ENCODE measurements around the gene FIS1. TPM values are rescaled to one million over a fixed set of nuclear protein-coding genes. Genes with fewer than 3 reads are reported as not detected.

Gene FIS1
- total RNA-seq, 1 donor from 2014 or later: 92.2 TPM

GRCh38 chr7:101241015-101241363, 3.9 kb downstream of the FIS1 start:
- peaks cover 4% of the 10 kb centered on the region for H3K36me3 Mint-ChIP-seq

DNA sequence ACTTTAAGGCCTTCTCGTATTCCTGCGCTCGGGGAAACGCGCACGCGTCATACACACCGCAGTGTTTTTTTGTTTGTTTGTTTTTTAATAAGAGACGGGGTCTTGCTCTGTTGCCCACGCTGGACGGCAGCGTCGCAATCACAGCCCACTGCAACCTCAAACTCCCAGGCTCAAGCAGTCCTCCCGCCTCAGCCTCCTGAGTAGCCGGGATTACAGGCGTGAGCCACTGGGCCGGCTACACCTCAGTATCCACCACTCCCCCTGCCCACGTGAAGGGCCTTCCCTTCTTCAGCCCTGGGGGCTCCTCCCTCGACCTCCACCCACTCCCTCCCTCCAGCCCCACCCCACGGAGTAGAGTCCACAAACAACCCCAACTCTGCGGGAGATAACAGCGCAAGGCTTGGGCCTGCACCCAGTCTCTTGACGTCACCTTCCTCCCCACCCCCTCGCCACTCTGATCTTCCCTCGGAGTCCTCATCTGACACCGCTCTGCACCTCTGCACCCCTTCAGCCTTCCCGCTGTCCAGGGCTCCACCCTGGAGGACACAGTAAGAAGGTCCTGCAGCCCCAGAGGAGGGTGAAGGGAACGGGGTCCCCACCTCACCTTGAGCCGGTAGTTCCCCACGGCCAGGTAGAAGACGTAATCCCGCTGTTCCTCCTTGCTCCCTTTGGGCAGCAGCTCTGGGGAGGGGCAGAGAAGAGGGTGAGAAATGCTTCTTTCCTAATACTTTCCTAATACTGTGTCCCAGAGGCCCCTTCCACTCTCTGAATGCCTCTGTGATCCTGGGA, 4.5 kb downstream of the FIS1 start:
- Histone ChIP-seq H4K20me1 (ENCODE audit: low read depth) (peaks cover 11% of the 10 kb centered on the region), H3K9me3 (ENCODE audit: low read depth) (no peaks in the 10 kb centered on the region), H3K36me3 (no peaks in the 10 kb centered on the region), H3F3A (ENCODE audit: low read depth) (peaks cover 3% of the 10 kb centered on the region), H2AFZ (replicated peaks) (no peak overlapping the region), H3K9ac (no peak overlapping the region), H3K4me3 (no peak overlapping the region), H3K79me2 (ENCODE audit: low read depth) (peaks cover 24% of the 10 kb centered on the region), H3K27ac (no peak overlapping the region), H3K4me1 (peaks cover 3% of the 10 kb centered on the region), H3K4me2 (no peak overlapping the region), H3K27me3 (no peaks in the 10 kb centered on the region)
- Mint-ChIP-seq H3K27me3 (ENCODE audit: insufficient read depth, low read depth) (peaks cover 6% of the 10 kb centered on the region), H3K4me3 (no peak overlapping the region), H3K27ac (no peak overlapping the region), H3K4me1 (peaks cover 10% of the 10 kb centered on the region), H3K9me3 (no peaks in the 10 kb centered on the region), H3K36me3 (no peaks in the 10 kb centered on the region)
- DNase-seq (ENCODE audit: low spot score): no peak
- TF ChIP-seq CTCF (IDR thresholded peaks at IDR 0.05): no peak
- no peak for TF ChIP-seq EZH2 (IDR thresholded peaks at IDR 0.05)
- TF ChIP-seq EZH2phosphoT487 (IDR thresholded peaks at IDR 0.05): no peak

More at GRCh38 chr7:101241015-101241363, 3.9 kb downstream of the FIS1 start:
- no peak overlapping the region for H3K27ac ChIP-seq
- H3K4me1 ChIP-seq: peaks cover 6% of the 10 kb centered on the region
- H3K27me3 ChIP-seq: no peaks in the 10 kb centered on the region
- peaks cover 11% of the 10 kb centered on the region for H4K20me1 ChIP-seq (ENCODE audit: low read depth)
- H3K79me2 ChIP-seq (ENCODE audit: low read depth): peaks cover 30% of the 10 kb centered on the region
- no peaks in the 10 kb centered on the region for H3K36me3 ChIP-seq
- peaks cover 16% of the 10 kb centered on the region for H3K4me1 Mint-ChIP-seq
- H3K4me3 Mint-ChIP-seq: no peak overlapping the region
- H3K9ac ChIP-seq: no peak overlapping the region
- no peak for DNase-seq (ENCODE audit: low spot score)
- H3K27me3 Mint-ChIP-seq (ENCODE audit: insufficient read depth, low read depth): peaks cover 6% of the 10 kb centered on the region
- no peak overlapping the region for H2AFZ ChIP-seq (replicated peaks)
- no peaks in the 10 kb centered on the region for H3K9me3 Mint-ChIP-seq
- H3K9me3 ChIP-seq (ENCODE audit: low read depth): no peaks in the 10 kb centered on the region
- no peak overlapping the region for H3K4me2 ChIP-seq
- H3K4me3 ChIP-seq: no peak overlapping the region
- no peak overlapping the region for H3K27ac Mint-ChIP-seq
- TF ChIP-seq CTCF (IDR thresholded peaks at IDR 0.05): no peak
- no peak for TF ChIP-seq EZH2phosphoT487 (IDR thresholded peaks at IDR 0.05)
- no peak for TF ChIP-seq EZH2 (IDR thresholded peaks at IDR 0.05)
- H3F3A ChIP-seq (ENCODE audit: low read depth): peaks cover 8% of the 10 kb centered on the region

GRCh38 chr7:101239951-101240220, 5.0 kb downstream of the FIS1 start:
- TF ChIP-seq CTCF (IDR thresholded peaks at IDR 0.05): no peak
- H3K27ac Mint-ChIP-seq: no peak overlapping the region
- Histone ChIP-seq H3K79me2 (ENCODE audit: low read depth) (peaks cover 22% of the 10 kb centered on the region), H4K20me1 (ENCODE audit: low read depth) (peaks cover 11% of the 10 kb centered on the region), H3K27ac (no peak overlapping the region), H2AFZ (replicated peaks) (no peak overlapping the region), H3K9me3 (ENCODE audit: low read depth) (no peaks in the 10 kb centered on the region), H3K4me3 (no peak overlapping the region), H3K27me3 (no peaks in the 10 kb centered on the region), H3K4me2 (no peak overlapping the region), H3K9ac (no peak overlapping the region), H3F3A (ENCODE audit: low read depth) (peaks cover 3% of the 10 kb centered on the region), H3K36me3 (no peaks in the 10 kb centered on the region), H3K4me1 (no peaks in the 10 kb centered on the region)
- DNase-seq (ENCODE audit: low spot score): no peak
- H3K27me3 Mint-ChIP-seq (ENCODE audit: insufficient read depth, low read depth): peaks cover 4% of the 10 kb centered on the region
- no peaks in the 10 kb centered on the region for H3K36me3 Mint-ChIP-seq
- H3K4me3 Mint-ChIP-seq: no peak overlapping the region
- peaks cover 7% of the 10 kb centered on the region for H3K4me1 Mint-ChIP-seq
- no peaks in the 10 kb centered on the region for H3K9me3 Mint-ChIP-seq
